Astrocyte of the spinal cord (primary cell): Measurements from ENCODE around the gene PRTFDC1.

Experiments
- DNase-seq: peaks from one replicate; pipeline ENCODE4 v3.0.0; 2011; ENCODE audit warnings: low read depth, low spot score
- H3K4me3 ChIP-seq: 2 replicates; pipeline ENCODE4 v1.5.1; 2011; ENCODE audit warnings: low read depth, mild to moderate bottlenecking, low read length, moderate library complexity
- CTCF ChIP-seq: IDR thresholded peaks from 2 replicates; pipeline ENCODE4 v1.5.1; 2012; ENCODE audit warnings: low read depth, mild to moderate bottlenecking, low read length, inconsistent platforms
- in situ Hi-C: cut with HindIII; loops from 2 replicates; pipeline ENCODE4 v1.10.0; 2017; ENCODE audit warnings: low sequenced_read_pairs

Gene PRTFDC1

GRCh38 chr10:24951201-24952142 lies 934 bp downstream of the PRTFDC1 start:
- no peak for DNase-seq
- peak overlapping the region; percentile 47 for H3K4me3 ChIP-seq
- in situ Hi-C loops: no loop called here
- no peak for TF ChIP-seq CTCF

GRCh38 chr10:24950439-24950838 lies 2.0 kb downstream of the PRTFDC1 start:
- DNase-seq: no peak
- in situ Hi-C loops: no loop called here
- no peak overlapping the region for H3K4me3 ChIP-seq
- TF ChIP-seq CTCF: no peak

- no peak overlapping the region for H3K4me3 ChIP-seq
- DNase-seq: no peak
- in situ Hi-C loops: no loop called here
- TF ChIP-seq CTCF: no peak
Observed at GRCh38 chr10:24949616-24950015, 2.8 kb downstream of the PRTFDC1 start.

- DNase-seq: peak; percentile 59
- no peak for TF ChIP-seq CTCF
- no peak overlapping the region for H3K4me3 ChIP-seq
- in situ Hi-C loops: no loop called here
Observed at GRCh38 chr10:24947304-24948097, 4.9 kb downstream of the PRTFDC1 start.

GRCh38 chr10:24944512-24945255 lies 7.7 kb downstream of the PRTFDC1 start:
- TF ChIP-seq CTCF: no peak
- in situ Hi-C loops: no loop called here
- DNase-seq: peak; percentile 73
- no peak overlapping the region for H3K4me3 ChIP-seq

GRCh38 chr10:24938525-24938924 lies 13.9 kb downstream of the PRTFDC1 start:
- TF ChIP-seq CTCF: no peak
- no peak overlapping the region for H3K4me3 ChIP-seq
- in situ Hi-C loops: no loop called here
- no peak for DNase-seq
